Subcutaneous abdominal adipose tissue (tissue), 5 donors: ENCODE measurements around the gene JAKMIP2.

Experiments used
- H3K27ac ChIP-seq: one replicate; pipeline ENCODE4 v1.7.0; 2013; ENCODE audit warnings: low read depth, mild to moderate bottlenecking, inconsistent platforms, low read length, moderate library complexity
- H3K27me3 ChIP-seq, 5 donors: one replicate each; pipeline ENCODE4 v1.7.0; 2013; ENCODE audit warnings: low read length in 5 of 5, inconsistent platforms in 1 of 5; ENCODE audit not compliant: control insufficient read depth in 5 of 5, insufficient read depth in 4 of 5
- H3K36me3 ChIP-seq, 5 donors: one replicate each; pipeline ENCODE4 v1.7.0; 2013; ENCODE audit warnings: low read length in 5 of 5; ENCODE audit not compliant: control insufficient read depth in 5 of 5, insufficient read depth in 5 of 5
- H3K4me1 ChIP-seq, 5 donors: one replicate each; pipeline ENCODE4 v1.7.0; 2013; ENCODE audit warnings: low read length in 5 of 5, mild to moderate bottlenecking in 3 of 5, moderate library complexity in 1 of 5; ENCODE audit not compliant: control insufficient read depth in 5 of 5, insufficient read depth in 5 of 5
- H3K4me3 ChIP-seq, 5 donors: one replicate each; pipeline ENCODE4 v1.7.0; 2013; ENCODE audit warnings: low read length in 5 of 5, low read depth in 1 of 5
- H3K9ac ChIP-seq, 5 donors: one replicate each; pipeline ENCODE4 v1.7.0; 2013; ENCODE audit warnings: low read length in 5 of 5, mild to moderate bottlenecking in 4 of 5, moderate library complexity in 3 of 5
- H3K9me3 ChIP-seq, 5 donors: one replicate each; pipeline ENCODE4 v1.7.0; 2013; ENCODE audit warnings: low read length in 5 of 5; ENCODE audit not compliant: control insufficient read depth in 5 of 5
- donor health status: healthy.
- donor health status: healthy.
- donor health status: healthy.
- donor health status: healthy.
- donor health status: healthy.

JAKMIP2 gene

GRCh38 chr5:147763791-147764525, 18.6 kb downstream of the JAKMIP2 start:
- no peaks in the 10 kb centered on the region for H3K27me3 ChIP-seq
- H3K27ac ChIP-seq, result no peak overlapping the region
- H3K9me3 ChIP-seq, result no peaks in the 10 kb centered on the region
- H3K36me3 ChIP-seq, result no peaks in the 10 kb centered on the region
- H3K9ac ChIP-seq, result no peak overlapping the region
- H3K4me3 ChIP-seq, result no peak overlapping the region
- H3K4me1 ChIP-seq, result no peaks in the 10 kb centered on the region

- no peak overlapping the region for H3K27ac ChIP-seq
- no peak overlapping the region for H3K4me3 ChIP-seq
- no peaks in the 10 kb centered on the region for H3K27me3 ChIP-seq
- no peak overlapping the region for H3K9ac ChIP-seq
- H3K4me1 ChIP-seq, result no peaks in the 10 kb centered on the region
- no peaks in the 10 kb centered on the region for H3K36me3 ChIP-seq
- H3K9me3 ChIP-seq, result no peaks in the 10 kb centered on the region
These were observed 22.2 kb downstream of the JAKMIP2 start for GRCh38 chr5:147760086-147760875.

- no peaks in the 10 kb centered on the region for H3K27me3 ChIP-seq
- no peak overlapping the region for H3K4me3 ChIP-seq
These were observed 23.1 kb downstream of the JAKMIP2 start for GRCh38 chr5:147759441-147759840.

GRCh38 chr5:147756566-147756965, 26.0 kb downstream of the JAKMIP2 start:
- Histone ChIP-seq H3K4me1 (no peaks in the 10 kb centered on the region), H3K27ac (no peak overlapping the region), H3K36me3 (no peaks in the 10 kb centered on the region), H3K4me3 (no peak overlapping the region), H3K27me3 (no peaks in the 10 kb centered on the region), H3K9ac (no peak overlapping the region), H3K9me3 (no peaks in the 10 kb centered on the region)

More at GRCh38 chr5:147759441-147759840, 23.1 kb downstream of the JAKMIP2 start:
- Histone ChIP-seq H3K9me3 (no peaks in the 10 kb centered on the region), H3K9ac (no peak overlapping the region), H3K27ac (no peak overlapping the region), H3K36me3 (no peaks in the 10 kb centered on the region), H3K4me1 (no peaks in the 10 kb centered on the region)

GRCh38 chr5:147754372-147755122, 28.0 kb downstream of the JAKMIP2 start:
- H3K9me3 ChIP-seq, result no peaks in the 10 kb centered on the region
- H3K27me3 ChIP-seq, result no peaks in the 10 kb centered on the region
- no peak overlapping the region for H3K27ac ChIP-seq
- no peaks in the 10 kb centered on the region for H3K4me1 ChIP-seq
- no peaks in the 10 kb centered on the region for H3K36me3 ChIP-seq
- no peak overlapping the region for H3K4me3 ChIP-seq
- H3K9ac ChIP-seq, result no peak overlapping the region

- H3K27ac ChIP-seq, result no peak overlapping the region
- H3K9me3 ChIP-seq, result no peaks in the 10 kb centered on the region
- H3K36me3 ChIP-seq, result no peaks in the 10 kb centered on the region
- no peaks in the 10 kb centered on the region for H3K4me1 ChIP-seq
- no peak overlapping the region for H3K4me3 ChIP-seq
- H3K9ac ChIP-seq, result no peak overlapping the region
- H3K27me3 ChIP-seq, result no peaks in the 10 kb centered on the region
These were observed 28.8 kb downstream of the JAKMIP2 start for GRCh38 chr5:147753765-147754164.

GRCh38 chr5:147752666-147753290, 29.8 kb downstream of the JAKMIP2 start:
- Histone ChIP-seq H3K4me3 (no peak overlapping the region), H3K27me3 (no peaks in the 10 kb centered on the region), H3K9me3 (no peaks in the 10 kb centered on the region), H3K36me3 (no peaks in the 10 kb centered on the region), H3K27ac (no peak overlapping the region), H3K4me1 (no peaks in the 10 kb centered on the region), H3K9ac (no peak overlapping the region)

- Histone ChIP-seq H3K9ac (no peak overlapping the region), H3K4me1 (no peaks in the 10 kb centered on the region)
These were observed 30.5 kb downstream of the JAKMIP2 start for GRCh38 chr5:147752033-147752432.

GRCh38 chr5:147751156-147751830, 31.2 kb downstream of the JAKMIP2 start:
- H3K4me3 ChIP-seq, result no peak overlapping the region
- no peaks in the 10 kb centered on the region for H3K36me3 ChIP-seq
- no peak overlapping the region for H3K27ac ChIP-seq
- H3K4me1 ChIP-seq, result no peaks in the 10 kb centered on the region
- H3K27me3 ChIP-seq, result no peaks in the 10 kb centered on the region
- no peaks in the 10 kb centered on the region for H3K9me3 ChIP-seq
- no peak overlapping the region for H3K9ac ChIP-seq

More at GRCh38 chr5:147752033-147752432, 30.5 kb downstream of the JAKMIP2 start:
- Histone ChIP-seq H3K36me3 (no peaks in the 10 kb centered on the region), H3K9me3 (no peaks in the 10 kb centered on the region), H3K27me3 (no peaks in the 10 kb centered on the region), H3K27ac (no peak overlapping the region), H3K4me3 (no peak overlapping the region)
